Stomach (tissue), 9 donors: ENCODE data around the gene OR4E2. TPM values are rescaled to one million over a fixed set of nuclear protein-coding genes. Genes with fewer than 3 reads are reported as not detected.

Experiments used
- DNase-seq, 2 donors: peaks; one replicate each; pipeline versions ENCODE4 v3.0.0 to v3.0.0-alpha.2; 2013 to 2019
- H3K27ac ChIP-seq, 5 donors: fragments of 200-600 bp in 4 of 5; sonication (generic) in 4 of 5; one replicate each; pipeline ENCODE4 v1.5.1; 2013 to 2019; ENCODE audit warnings: mild to moderate bottlenecking in 1 of 5, moderate library complexity in 1 of 5
- H3K27me3 ChIP-seq, 3 donors: fragments of 200-600 bp; sonication (generic); one replicate each; pipeline ENCODE4 v1.5.1; 2017 to 2019; ENCODE audit warnings: mixed run types in 1 of 3
- H3K36me3 ChIP-seq, 4 donors: fragments of 200-600 bp; sonication (generic); 1 replicate in 3 of 4; 2 replicates in 1 of 4; pipeline ENCODE4 v1.5.1; 2016 to 2019
- H3K4me1 ChIP-seq, 4 donors: fragments of 200-600 bp; sonication (generic); one replicate each; pipeline ENCODE4 v1.5.1; 2016 to 2019
- H3K4me3 ChIP-seq, 4 donors: fragments of 200-600 bp; sonication (generic) in 3 of 4; one replicate each; pipeline ENCODE4 v1.5.1; 2016 to 2019; ENCODE audit warnings: mild to moderate bottlenecking in 1 of 4
- H3K9me3 ChIP-seq, 4 donors: fragments of 200-600 bp; sonication (generic); one replicate each; pipeline ENCODE4 v1.5.1; 2016 to 2019
- EP300 ChIP-seq: sonication (generic); formaldehyde crosslinking; IDR thresholded peaks from one replicate; pipeline ENCODE4 v1.6.1; 2017; ENCODE audit warnings: antibody characterized with exemption
- POLR2A ChIP-seq, 4 donors: fragments of 450-650 bp; IDR thresholded peaks; one replicate each; pipeline ENCODE4 v1.6.1; 2016; ENCODE audit warnings: antibody characterized with exemption in 4 of 4, control low read depth in 2 of 4, mild to moderate bottlenecking in 1 of 4, moderate library complexity in 1 of 4
- POLR2AphosphoS5 ChIP-seq, 3 donors: sonication (generic); formaldehyde crosslinking; IDR thresholded peaks; one replicate each; pipeline ENCODE4 v1.6.1; 2016; ENCODE audit warnings: antibody characterized with exemption in 3 of 3
- WGBS, 5 donors: extraction: QIAGEN DNeasy Blood & Tissue Kit in 3 of 5; methylation state at CpG; one replicate each; pipeline versions ENCODE4 v1.1.5 to v1.1.7; 2013 to 2018; 5-methylcytosine and 5-hydroxymethylcytosine counted together
- intact Hi-C: fragments of 100-400 bp; cut with DNase I; formaldehyde crosslinking; loops from one replicate; pipeline ENCODE4 v1.15.1; 2023; ENCODE audit warnings: low total_unique reads
- polyA plus RNA-seq, 3 donors: library from polyadenylated mRNA; stranded (reverse); fragments of 200-250 nt; gene quantifications; one replicate each; pipeline ENCODE4 v1.2.3, GENCODE V29; 2013
- total RNA-seq, 5 donors: library from RNA; depleted of rRNA; stranded (reverse); fragments of >200 nt; gene quantifications; one replicate each; pipeline versions ENCODE4 v1.1.0 to v1.2.3, GENCODE V29; 2014 to 2016
- TF ChIP-seq, protein P1 (sequence below), 7 experiments: fragments of 450-650 bp in 4 of 7; fragments of 200-600 bp in 3 of 7; sonication (generic) in 3 of 7; IDR thresholded peaks; one replicate each; pipeline ENCODE4 v1.5.1; 2016 to 2019; ENCODE audit warnings: antibody characterized with exemption in 7 of 7, control low read depth in 2 of 7, mild to moderate bottlenecking in 1 of 7
- donor health status: healthy with polysubstance abuse.
- donor health status: Bipolar disorder and iron deficiency.
- donor health status: healthy.

The OR4E2 gene
- total and polyA plus RNA-seq, 8 donors, result not detected

DNA sequence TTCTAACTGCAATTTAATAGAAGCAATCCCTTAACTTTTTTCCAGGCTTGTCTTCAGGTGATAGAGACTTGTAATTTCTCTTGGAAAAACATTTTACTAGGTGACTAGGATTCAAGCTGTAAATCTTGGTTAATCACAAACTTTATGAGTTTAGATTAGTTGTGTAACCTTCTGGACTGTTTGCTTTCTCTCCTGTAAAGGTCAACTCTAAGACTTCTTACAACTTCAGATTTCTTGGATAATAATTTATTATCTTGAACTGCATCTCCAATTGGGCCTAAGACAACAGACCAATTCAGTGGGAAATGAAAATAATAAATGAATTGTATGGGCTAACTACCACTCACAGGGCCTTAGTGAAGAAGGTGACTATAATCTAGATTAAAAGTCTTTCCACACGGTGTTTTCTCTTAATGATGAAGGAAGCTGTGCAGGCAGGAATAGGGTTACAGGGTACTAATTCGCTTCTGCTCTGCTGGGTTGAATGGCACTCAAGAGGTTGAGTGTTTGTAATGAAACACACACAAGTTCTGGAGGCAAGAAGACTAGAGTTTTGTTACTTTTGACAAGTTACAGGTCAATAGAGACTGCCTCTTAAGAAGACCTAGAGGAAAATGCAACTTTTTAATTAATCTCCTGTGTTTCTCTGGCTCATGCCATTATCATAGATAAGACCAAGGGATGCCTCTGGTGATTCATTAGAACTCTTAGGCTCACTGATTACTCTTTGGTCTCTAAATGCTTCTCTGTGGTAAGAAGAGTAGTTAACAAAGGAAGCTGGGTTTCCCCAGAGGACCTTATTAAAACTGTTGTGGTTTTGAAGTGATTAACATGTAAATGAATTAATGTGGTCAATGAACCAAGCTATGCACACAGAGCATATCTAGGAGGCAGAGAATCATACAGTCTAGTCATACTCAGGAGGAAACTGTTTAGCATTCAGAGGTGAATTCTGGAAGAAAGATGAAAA, 50.0 kb downstream of the OR4E2 start:
- Histone ChIP-seq H3K4me3 (no peak overlapping the region), H3K9me3 (peaks cover 0 to 8% (median 3%) of the 10 kb centered on the region in 4 donors), H3K4me1 (no peaks in the 10 kb centered on the region), H3K27ac (no peak overlapping the region), H3K36me3 (no peaks in the 10 kb centered on the region), H3K27me3 (no peaks in the 10 kb centered on the region)
- intact Hi-C loops, result no loop called here
- no peak for DNase-seq
- TF ChIP-seq POLR2A (IDR thresholded peaks at IDR 0.05), result no peak
- TF ChIP-seq POLR2AphosphoS5 (IDR thresholded peaks at IDR 0.05), result no peak
- TF ChIP-seq, protein P1, sequence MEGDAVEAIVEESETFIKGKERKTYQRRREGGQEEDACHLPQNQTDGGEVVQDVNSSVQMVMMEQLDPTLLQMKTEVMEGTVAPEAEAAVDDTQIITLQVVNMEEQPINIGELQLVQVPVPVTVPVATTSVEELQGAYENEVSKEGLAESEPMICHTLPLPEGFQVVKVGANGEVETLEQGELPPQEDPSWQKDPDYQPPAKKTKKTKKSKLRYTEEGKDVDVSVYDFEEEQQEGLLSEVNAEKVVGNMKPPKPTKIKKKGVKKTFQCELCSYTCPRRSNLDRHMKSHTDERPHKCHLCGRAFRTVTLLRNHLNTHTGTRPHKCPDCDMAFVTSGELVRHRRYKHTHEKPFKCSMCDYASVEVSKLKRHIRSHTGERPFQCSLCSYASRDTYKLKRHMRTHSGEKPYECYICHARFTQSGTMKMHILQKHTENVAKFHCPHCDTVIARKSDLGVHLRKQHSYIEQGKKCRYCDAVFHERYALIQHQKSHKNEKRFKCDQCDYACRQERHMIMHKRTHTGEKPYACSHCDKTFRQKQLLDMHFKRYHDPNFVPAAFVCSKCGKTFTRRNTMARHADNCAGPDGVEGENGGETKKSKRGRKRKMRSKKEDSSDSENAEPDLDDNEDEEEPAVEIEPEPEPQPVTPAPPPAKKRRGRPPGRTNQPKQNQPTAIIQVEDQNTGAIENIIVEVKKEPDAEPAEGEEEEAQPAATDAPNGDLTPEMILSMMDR (IDR thresholded peaks at IDR 0.05), result no peak
- no peak for TF ChIP-seq EP300
- WGBS, 5 donors, result 54 to 72% (median 59%) methylated on average over 2 of the region's 2 CpGs

DNA sequence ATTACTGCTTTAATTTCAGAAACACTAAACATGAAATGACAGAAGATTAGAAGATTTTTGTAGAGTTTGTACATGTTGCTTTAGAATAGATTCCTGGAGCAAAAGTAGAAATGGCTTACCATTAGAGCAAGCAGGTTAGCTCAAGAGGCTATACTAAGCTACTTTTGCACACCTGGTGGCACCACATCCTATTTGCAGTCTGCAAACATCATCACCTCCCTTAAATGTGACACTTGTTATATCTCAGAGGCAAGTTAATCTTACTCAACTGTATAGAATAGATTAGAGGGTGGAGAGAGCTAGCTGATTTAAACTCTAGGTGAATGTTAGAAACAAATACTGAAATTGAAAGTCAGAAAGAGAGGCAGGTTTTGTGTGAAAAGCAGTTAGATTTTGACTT, 50.7 kb downstream of the OR4E2 start:
- Histone ChIP-seq H3K27ac (no peak overlapping the region), H3K4me3 (no peak overlapping the region), H3K4me1 (no peaks in the 10 kb centered on the region), H3K9me3 (peaks cover 0 to 8% (median 3%) of the 10 kb centered on the region in 4 donors), H3K27me3 (no peaks in the 10 kb centered on the region), H3K36me3 (no peaks in the 10 kb centered on the region)
- DNase-seq, result no peak
- intact Hi-C loops, result no loop called here
- TF ChIP-seq POLR2A (IDR thresholded peaks at IDR 0.05) (no peak), EP300 (no peak), POLR2AphosphoS5 (IDR thresholded peaks at IDR 0.05) (no peak)
- TF ChIP-seq, protein P1 (IDR thresholded peaks at IDR 0.05), result no peak

DNA sequence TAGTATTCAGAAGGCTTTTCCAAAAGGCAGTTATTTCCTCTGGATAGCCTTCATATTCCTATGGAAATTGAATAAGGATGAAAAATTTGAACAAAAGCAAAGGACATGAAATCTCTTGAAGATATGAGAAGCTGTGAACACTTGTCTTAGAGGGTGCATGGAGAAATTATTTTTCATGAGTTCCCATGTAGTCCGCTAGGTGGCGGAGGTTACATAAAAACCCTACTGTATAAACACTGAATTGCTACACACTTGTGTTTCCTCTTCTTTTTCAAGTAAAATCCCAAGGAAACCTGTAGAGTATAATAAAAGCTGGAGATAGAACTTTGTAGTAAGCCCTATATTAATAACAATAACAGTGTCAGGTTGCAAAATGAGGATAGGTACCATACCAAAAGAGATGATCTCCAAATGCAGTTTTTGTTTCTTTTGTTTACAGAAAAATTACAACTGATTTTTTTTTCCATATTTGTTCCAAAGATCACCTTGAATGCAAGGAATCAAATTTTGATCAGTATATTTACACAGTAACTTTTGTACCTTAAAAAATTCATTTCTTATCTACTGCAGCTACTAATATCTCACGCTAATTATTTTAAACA, 57.8 kb downstream of the OR4E2 start:
- DNase-seq, result peak in 1 of 2 donors; percentile 53
- TF ChIP-seq POLR2A (IDR thresholded peaks at IDR 0.05), result no peak
- TF ChIP-seq, protein P1 (IDR thresholded peaks at IDR 0.05), result peak in 5 of 7 experiments; percentile 12 to 72 (median 45)

DNA sequence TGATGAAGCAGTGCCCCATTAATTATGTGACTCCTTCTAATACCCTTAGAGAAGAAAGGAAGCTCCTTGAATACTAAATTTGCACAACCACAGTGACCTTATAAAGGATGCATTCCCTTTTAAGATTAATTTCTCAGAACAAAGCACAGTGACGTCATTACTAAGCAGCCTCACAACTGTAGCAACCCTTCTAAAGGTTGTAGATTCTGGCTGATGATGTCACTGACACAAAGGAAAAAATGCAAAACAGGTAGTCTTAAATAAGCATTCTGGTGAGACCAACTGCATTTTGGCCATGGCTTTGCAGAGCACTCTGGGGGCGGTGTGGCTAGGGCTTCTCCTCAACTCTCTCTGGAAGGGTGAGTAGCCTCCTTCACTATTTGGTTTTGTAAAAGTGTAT, 58.4 kb downstream of the OR4E2 start:
- 69 to 78% (median 72%) methylated on average over 2 of the region's 2 CpGs for WGBS, 5 donors
- Histone ChIP-seq H3K27ac (no peak overlapping the region), H3K4me1 (no peaks in the 10 kb centered on the region), H3K4me3 (no peak overlapping the region), H3K27me3 (peaks cover 0 to 11% (median 0%) of the 10 kb centered on the region in 3 donors), H3K9me3 (peaks cover 0 to 1% (median 0%) of the 10 kb centered on the region in 4 donors), H3K36me3 (no peaks in the 10 kb centered on the region)
- intact Hi-C loops, result no loop called here
- TF ChIP-seq POLR2A (IDR thresholded peaks at IDR 0.05), result no peak
- no peak for TF ChIP-seq POLR2AphosphoS5 (IDR thresholded peaks at IDR 0.05)
- TF ChIP-seq, protein P1 (IDR thresholded peaks at IDR 0.05), result no peak
- no peak for TF ChIP-seq EP300
- no peak for DNase-seq

More for the DNA sequence above, 57.8 kb downstream of the OR4E2 start:
- intact Hi-C loops, result no loop called here
- Histone ChIP-seq H3K4me3 (no peak overlapping the region), H3K4me1 (no peaks in the 10 kb centered on the region), H3K36me3 (no peaks in the 10 kb centered on the region), H3K27me3 (peaks cover 0 to 6% (median 0%) of the 10 kb centered on the region in 3 donors), H3K27ac (no peak overlapping the region), H3K9me3 (peaks cover 0 to 7% (median 3%) of the 10 kb centered on the region in 4 donors)
- WGBS, 5 donors, result 14 to 24% (median 19%) methylated on average over 3 of the region's 3 CpGs
